Left lobe of liver (tissue), 2 donors: ENCODE measurements around the gene RTN4RL1. TPM values are rescaled to one million over a fixed set of nuclear protein-coding genes. Genes with fewer than 3 reads are reported as not detected.

ENCODE experiments used
- ATAC-seq: fragments of 200-7000 bp; cut with Tn5 transposase; one replicate; pipeline ENCODE4 v1.9.1; 2020; ENCODE audit warnings: mild to moderate bottlenecking, moderate library complexity
- DNase-seq: peaks from one replicate; pipeline ENCODE4 v3.0.0-alpha.2; 2020; ENCODE audit warnings: low spot score
- total RNA-seq: library from RNA; stranded (reverse); gene quantifications from one replicate; pipeline ENCODE4 v1.2.1, GENCODE V29; 2021
- donor health status: DM: no; HTN: no; CAD: no; lungs with moderate emphysema.
- donor health status: DM: no; HTN: yes; CAD: no.

The RTN4RL1 gene
- total RNA-seq, 1 donor from 2014 or later: 1.8 TPM

DNA sequence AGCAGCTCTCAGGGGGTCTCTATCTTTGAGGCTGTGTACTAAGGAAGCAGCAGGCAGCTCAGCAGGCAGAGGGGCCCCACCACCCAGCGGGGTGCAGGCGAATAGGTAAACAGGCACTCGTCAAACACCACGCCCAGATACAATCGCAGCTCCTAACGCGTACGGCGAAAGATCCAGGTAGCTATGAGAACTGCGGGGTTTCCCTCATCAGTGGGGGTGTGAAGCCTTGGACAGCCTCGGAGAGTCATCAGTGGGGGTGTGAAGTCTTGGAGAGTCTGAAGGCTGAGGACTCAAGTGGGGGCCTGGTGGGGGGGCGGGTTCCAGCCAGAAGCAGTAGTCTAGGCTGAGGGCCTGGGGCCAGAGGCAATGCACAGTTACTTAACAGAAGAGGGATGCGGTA is 69.0 kb downstream of the RTN4RL1 start:
- DNase-seq (no peak), ATAC-seq (no peak)

DNA sequence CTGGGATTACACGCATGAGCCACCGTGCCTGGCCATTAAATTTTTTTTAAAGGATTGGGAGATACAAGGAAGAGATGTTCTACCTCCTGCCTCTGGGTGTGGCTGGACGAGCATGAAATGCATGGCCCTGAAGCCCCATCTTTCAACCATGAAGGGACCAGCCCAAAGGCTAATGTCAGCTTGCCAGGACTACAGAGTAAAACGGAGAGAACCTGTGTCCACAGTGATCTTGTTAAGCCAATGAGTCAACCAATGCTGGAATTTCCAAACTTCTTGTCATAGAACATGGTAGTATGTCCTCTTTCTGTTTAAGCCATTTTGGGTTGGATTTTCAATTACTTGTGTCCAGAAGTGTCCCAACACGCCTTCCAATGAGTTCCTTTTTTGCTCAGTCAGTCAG is 71.3 kb downstream of the RTN4RL1 start:
- ATAC-seq: no peak

DNA sequence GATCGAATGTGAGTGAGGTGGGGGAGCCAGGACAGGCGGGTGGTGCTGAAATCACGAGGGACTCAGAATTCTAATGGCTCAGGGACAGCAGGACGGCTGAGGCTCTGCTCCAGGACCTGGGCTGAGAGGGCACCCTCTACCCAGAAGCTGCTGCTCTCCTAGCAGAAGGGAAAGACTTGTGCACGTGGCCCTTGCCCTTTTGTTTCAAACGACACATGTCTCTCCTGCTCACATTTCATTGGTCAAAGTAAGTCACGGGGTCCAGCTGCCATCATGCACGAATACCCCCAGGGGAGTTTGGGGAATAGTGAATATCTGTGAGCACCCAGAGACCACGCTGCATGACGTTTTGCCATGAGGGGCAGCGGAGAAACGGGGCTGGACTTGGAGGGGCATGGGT is 73.2 kb downstream of the RTN4RL1 start:
- DNase-seq (no peak), ATAC-seq (no peak)

More for the DNA sequence above, 71.3 kb downstream of the RTN4RL1 start:
- no peak for DNase-seq

DNA sequence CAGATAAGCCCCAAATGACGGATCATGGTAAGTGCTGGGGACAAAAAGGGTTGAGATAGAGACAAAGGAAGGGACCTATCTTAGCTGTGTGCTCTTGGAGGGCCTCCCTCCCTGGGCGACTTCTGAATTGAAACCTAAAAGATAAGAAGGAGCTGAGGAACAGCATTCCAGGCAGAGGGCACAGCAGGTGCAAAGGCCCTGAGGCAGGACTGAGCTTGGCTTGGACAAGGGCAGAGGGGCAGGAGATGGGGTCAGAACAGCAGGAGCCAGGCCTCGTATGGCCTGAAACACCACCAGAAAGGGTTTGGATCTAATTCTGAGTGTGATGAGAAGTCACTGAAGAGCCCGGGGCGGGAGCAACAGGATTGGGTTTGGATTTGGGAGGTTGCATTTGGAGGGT is 75.4 kb downstream of the RTN4RL1 start:
- ATAC-seq: no peak

DNA sequence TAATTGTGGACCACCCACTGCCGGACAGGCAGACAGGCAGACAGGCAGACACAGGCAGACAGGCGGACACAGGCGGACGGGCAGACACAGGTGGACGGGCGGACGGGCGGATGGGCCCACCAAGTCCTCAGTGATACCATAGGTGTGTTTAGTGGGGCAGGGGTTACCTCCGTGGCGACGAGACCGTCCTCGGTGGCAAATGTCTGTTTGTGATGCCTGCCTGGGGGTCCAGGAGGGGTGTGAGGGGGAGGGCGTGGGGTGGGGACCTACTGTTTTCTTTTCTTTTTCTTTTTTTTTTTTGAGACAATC is 76.7 kb downstream of the RTN4RL1 start:
- ATAC-seq (no peak), DNase-seq (no peak)

More for the DNA sequence above, 75.4 kb downstream of the RTN4RL1 start:
- no peak for DNase-seq

DNA sequence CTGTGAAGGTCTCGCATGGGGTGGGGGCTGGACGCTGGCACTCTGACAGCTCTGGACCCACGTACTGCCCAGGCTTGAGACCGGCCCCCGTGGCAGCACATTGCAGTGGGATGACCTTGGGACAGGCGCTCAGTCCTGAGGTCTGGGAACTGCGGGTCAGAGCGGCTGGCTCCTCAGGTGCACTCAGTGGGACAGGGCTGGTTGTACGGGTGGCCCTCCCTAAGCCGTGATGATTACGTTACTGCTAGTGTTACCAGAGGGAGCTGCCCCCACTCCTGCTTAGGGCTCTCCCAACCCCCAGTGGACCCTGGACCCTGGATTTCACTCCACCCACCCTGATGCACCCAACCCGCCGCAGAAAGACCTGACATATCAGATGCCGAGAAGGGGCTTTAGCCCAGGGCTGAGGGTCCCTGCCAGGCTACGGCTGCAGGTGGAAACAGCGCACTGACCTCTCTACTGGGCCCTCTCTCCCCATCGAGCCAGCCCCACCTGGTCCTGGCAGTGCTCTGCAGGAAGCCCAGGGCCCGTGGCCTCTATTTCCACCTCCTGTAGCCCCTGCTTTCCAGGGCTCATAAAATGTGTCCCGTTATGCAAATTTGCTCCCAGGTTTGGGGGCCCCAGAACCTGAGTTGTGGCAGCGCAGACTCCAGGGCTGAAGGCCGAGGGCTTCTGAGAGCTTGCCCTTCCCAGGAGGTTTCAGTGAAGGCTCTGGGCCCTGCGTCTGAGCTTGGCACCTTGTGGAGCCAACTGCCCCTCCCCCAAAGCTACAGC is 77.2 kb downstream of the RTN4RL1 start:
- no peak for ATAC-seq
- DNase-seq: no peak

DNA sequence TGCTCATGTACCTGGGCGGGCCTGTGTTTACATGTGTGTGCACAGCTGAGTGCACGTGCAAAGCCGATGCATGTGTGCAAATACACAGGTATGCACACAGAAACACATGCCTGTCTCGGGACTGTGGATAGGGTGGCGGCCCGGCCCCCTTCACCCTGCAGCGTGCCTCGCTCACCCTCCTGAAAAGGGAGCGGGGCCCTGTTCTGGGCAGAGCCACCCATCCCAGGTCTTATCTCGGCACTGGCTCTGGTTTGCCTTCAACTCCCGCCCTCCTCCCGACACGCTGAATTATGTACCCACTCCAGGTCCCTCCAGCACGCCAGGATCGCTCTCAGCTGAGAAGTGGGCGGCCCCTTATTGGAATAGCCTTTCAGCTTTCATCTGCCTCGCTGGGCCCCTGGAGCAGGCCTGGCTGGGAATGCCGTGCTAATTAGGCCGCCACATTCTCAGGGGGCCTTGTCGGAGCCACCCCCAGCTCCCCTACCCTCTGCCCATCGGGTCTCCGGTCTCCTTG is 77.8 kb downstream of the RTN4RL1 start:
- ATAC-seq: no peak

DNA sequence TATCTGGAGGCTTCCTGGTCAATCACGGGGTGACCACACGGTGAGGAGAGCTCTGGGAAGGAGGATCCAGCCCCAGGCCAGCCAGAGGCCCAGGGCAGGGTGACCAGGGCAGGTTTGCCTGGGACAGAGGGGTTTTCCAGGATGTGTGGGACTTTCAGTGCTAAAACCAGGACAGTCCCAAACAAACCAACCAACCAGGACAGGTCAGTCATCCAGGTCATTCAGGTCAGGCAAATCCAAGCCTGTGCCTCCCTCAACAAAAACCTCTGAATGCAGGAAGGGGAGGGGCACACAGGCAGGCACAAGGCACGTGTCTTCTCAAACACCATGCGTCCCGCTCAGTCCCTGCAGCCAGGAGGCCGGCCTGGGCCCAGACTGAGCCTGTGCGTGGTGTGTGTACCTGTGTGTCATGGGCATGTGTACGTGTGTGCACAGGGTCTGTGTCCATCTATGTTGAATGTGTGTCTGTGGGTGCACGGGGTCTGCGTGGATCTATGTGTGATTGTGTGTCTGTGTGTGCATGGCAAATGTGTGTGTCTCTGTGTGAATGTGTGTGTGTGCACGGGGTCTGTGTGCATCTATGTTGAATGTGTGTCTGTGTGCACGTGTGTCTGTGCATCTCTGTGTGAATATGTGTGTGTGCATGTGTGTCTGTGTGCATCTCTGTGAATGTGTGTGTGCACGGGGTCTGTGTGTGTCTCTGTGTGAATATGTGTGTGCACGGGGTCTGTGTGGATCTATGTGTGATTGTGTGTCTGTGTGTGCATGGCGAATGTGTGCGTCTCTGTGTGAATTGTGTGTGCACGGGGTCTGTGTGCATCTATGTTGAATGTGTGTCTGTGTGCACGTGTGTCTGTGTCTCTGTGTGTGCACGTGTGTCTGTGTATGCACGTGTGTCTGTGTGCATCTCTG is 78.9 kb downstream of the RTN4RL1 start:
- DNase-seq: no peak
- peak; percentile 69 for ATAC-seq

More for the DNA sequence above, 77.8 kb downstream of the RTN4RL1 start:
- DNase-seq: no peak

DNA sequence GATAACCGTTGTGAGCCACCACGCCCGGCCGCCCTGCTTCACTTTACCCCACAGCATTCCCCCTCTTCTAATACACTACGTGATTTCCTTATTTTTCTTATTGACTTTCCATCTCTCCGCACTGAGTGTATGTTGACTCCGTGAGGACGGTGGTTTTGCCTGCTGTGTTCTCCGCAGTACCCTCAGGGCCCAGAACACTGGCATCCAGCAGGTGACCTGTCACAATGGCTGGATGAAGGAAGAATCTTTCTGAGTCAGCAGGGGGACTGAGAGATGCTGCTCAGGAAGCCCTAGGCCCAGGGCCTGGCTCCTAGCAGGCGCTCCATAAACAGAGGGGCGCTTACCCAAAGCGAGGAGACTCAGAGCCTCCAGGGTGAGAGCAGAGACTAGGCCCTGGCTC is 79.5 kb downstream of the RTN4RL1 start:
- no peak for DNase-seq

DNA sequence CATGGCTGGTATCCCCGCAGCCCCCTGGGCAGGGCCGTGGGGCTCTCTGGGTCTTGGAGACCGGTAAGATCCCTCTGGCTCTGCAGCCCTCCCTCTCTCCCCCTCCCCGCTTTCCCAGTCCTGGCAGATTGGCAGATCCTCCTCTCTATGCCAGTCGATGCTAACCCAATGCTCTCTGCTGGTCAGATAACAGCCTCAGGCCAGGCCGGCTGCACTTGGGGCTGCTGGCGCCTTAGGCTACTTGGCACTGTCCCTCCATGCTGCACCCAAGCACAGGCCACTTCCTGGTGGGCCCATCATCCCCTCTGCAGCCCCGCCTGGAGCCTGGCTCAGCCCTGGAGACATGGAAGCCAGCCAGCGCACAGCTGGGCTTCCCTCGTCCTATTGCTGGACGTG is 81.7 kb downstream of the RTN4RL1 start:
- ATAC-seq (no peak), DNase-seq (no peak)

More for the DNA sequence above, 79.5 kb downstream of the RTN4RL1 start:
- no peak for ATAC-seq

DNA sequence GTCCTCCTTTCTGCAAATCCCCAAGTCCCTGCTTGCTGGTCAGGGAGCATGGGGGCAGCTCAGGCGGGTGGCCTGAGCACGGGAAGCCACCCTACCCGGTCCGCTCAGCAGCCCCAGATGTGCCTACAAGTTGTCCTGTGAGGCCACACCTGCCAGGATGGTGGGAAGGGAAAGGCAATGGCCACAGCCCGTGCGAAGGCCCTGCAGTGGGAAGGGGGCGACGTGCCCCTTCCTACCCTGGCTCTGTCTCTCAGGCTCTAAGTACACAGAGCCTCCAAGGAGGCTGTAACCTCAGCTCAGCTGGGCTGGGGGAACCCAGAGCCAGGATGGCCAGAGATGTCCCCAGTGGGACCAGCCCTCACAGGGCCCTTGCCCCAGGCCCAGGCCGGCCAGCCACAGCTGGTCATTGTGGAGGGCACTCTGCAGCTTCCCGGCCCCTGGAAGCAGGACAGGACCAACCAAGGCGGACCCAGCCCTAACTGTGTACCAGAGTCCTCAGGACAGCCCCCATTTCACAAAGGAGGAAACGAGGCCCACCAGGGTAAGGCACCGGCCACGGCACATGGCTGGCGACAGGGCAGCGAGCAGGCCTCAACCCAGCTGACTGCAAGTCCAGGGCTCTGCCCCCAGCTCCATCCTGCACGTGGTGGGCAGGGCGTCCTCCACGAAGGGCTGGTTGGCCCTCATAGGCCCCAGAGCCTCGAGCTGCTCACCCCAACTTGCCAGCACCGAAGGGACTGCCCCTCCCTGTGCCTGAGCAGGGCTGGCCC is 82.3 kb downstream of the RTN4RL1 start:
- DNase-seq (no peak), ATAC-seq (no peak)

DNA sequence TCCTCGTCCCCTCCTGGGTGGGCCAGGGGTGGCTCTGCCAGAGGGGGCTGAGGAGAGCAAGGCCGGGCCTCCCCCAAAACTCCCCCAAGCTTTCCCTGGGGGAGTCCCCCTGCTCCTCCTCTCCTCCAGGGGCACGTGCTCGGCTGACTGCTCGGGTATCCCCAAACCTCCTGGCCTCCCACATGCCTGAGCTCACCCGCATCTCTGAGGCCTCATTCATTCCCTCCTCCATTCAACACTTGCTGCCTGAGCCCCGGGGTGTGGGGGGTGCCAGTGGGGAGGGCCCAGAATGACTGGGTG is 83.1 kb downstream of the RTN4RL1 start:
- no peak for DNase-seq

DNA sequence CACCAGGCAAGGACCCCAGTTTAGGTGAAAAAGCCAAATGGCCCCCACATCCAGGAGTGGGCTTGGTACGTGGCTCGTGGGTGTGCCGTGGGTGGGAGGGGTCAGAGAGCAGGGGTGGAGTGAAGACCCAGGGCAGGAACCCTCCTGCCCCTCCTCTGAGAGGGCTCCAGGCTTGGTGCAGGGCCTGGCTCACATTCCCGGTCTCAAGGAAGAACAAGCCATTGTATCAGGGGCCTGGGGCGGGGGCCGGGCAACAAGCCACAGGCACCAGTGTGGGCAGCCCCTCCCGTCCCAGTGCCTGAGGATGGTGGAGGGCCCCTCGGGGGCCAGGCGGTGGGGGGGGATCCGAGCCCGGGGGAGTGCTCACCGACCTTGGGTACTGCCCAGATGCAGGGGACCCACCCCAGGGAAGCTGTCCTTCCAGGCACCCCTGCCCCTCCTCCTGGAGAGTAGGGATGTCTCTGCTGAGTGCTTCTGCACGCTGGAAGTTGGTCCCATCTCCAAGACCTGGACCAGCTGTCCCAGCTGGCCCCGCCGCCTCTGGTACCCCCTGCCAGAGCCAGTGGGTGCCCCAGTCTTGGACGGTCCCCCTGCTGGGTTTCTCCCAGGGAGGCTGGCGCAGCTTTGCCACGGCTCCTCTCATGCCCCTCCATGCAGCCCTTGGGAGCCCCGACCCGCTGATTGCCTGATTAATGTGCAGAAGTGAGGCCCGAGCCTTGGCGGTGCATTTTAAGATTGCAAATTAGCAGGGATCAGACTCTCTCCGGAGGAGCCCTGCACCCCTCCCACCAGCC is 83.7 kb downstream of the RTN4RL1 start:
- ATAC-seq (no peak), DNase-seq (no peak)

More for the DNA sequence above, 83.1 kb downstream of the RTN4RL1 start:
- no peak for ATAC-seq

DNA sequence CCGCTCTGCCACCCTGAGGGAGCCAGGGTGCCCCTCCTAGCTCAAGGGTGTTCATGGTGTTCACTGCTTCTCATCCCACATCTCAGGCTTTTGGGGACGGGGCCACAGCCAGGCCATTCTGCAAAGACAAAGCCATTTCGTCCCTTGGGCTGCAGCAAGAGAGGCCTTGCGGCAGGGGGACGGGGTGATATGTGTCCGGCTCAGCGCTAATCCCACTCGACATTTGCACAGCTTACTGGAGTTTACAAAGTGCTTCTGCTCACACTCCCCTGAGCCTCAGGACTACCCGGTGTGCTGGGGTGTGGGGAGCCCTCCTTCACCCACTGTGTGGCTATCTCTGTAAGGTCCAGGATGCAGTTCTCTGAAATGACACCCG is 84.3 kb downstream of the RTN4RL1 start:
- DNase-seq (no peak), ATAC-seq (no peak)

DNA sequence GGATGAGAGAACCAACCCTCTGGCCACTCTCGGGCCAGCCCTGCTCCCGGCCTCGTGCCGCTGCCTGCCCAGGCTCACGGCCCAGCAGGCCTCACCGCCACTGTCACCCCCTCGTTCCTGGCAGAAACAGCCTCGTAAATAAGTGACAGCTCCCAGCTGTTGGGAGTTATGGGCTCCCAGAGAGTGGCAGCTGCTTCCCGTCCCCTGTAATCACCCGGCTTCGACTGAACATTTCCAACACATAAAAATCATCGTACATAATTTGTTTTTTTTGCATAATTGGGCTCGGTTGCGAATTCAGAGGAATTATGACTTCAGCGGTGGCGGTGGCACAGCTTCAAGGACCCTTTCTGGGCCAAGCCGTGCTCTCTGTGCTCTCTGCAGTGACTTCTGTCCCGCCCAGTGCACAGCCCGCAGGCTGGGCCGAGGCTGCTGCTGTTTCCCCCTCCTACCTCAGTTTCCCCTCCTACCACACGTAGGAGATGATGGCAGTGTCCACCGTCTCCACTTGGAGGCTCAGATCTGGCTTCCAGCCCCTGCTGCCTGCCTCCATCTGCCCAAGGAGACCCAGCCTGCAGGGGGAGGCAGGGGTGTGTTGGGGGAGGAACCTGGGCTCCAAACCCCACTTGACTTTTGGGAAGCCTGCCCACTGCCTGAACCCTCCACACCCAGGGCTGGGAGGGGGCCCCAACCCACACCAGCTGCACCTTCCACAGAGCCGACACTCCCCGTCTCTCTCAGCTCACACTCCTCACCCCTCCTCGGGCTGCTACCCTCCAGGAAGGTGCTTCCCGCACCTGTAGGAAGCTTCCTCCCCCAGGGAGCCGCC is 84.9 kb downstream of the RTN4RL1 start:
- DNase-seq: no peak
- no peak for ATAC-seq

DNA sequence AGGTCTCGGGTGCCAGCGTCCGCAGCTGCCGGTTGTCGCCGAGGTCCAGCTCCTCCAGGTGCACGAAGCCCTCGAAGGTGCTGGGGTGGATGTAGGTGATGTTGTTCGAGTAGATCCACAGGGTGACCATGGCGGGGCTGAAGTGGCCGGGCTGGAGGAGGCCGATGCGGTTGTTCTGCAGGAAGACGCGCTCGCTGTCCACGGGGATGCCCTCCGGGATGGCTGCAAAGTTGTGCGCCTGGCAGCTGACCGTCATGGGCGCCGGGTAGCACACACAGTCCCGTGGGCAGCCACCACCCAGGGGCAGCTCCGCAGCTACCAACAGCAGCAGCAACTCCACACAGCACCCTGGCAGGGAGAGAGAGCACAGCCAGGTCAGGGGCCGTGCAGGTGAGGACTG is 87.7 kb downstream of the RTN4RL1 start:
- ATAC-seq (no peak), DNase-seq (no peak)

DNA sequence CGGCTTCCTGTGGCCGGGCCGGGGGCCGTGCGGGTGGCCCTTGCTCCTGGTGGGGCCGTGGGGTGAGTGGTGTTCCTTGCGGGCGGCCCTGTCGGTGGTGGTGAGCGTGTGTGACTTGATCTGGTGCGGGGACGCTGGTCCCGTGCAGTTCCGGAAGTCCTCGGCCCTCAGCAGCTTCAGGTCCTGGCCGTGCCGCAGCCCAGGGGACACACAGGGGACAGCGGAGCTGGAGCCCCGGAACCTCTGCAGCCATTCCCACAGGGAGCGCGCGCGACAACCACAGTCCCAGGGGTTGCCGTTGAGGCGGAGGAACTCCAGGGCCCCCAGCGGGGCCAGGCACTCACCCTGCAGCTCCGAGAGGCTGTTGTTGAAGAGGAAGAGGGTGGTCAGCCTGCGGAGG is 88.4 kb downstream of the RTN4RL1 start:
- no peak for ATAC-seq
- DNase-seq: no peak

DNA sequence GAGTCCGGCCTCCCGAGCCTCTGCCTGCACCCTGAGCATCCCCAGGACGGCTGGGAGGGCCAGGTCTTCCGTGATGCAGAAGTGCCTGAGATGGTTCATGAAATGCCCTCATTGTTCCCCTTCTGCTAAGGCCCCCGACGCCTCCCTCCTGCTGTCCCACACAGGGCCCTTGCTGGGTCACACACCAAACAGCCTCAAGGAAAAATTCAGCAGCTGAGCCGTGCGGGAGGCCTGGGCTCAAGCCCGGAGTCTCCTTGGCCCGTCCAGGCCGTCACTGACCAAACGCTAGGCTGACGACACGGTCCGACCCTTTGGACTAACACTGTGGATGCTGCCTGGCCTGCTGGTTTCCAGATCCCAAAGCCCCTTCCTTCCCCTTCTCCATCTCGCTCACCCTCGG is 90.2 kb downstream of the RTN4RL1 start:
- DNase-seq (no peak), ATAC-seq (no peak)

DNA sequence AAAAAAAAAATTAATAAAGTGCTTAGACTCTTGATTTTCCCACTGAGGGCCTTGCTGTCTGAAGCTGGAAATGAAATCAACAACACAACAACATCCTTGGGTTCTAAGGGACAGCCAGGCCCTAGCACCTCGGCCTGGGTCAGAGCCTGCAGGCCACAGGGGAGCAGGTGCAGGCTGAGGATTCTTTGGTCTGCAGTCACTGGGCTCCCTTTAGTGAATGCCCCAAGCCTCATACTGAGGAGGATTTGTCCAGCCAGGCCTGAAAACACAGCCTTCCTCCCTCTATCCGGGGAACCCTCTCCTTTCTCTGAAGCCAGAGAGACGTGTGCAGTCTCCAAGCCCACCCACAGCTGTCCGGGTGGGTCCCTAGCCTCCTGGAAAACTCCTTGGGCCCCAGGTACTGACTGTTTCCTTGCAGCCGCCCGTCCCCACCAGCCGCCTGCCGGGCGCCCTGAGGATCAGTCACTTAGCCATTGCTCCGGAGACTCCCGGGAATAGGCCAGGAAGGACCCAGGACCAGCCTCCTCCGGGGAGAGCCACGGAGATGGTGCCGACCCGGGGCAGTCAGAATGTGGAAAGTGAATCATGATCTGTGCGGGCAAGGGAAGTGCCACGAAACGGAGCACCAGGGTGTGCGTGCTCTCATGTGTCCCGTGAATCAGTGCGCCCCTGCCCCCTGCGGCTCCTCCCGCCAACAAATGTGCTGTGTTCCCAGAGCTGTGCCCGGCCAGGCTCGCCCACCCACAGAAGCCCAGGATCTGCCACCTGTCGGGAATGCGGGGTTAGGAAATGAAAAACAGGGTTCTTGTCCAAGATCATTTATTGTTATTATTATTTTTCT is 91.0 kb downstream of the RTN4RL1 start:
- no peak for ATAC-seq
- DNase-seq: no peak
